CD14-positive monocyte (primary cell): ENCODE data around the gene HIF1A. TPM values are rescaled to one million over a fixed set of nuclear protein-coding genes. Genes with fewer than 3 reads are reported as not detected.
A peak's percentile ranks its signal among the peaks of the same experiment; 100 is the strongest.

Source experiments
- DNase-seq, 3 donors: peaks; one replicate each; pipeline ENCODE4 v3.0.0-alpha.2; 2011 to 2022
- H2AFZ ChIP-seq: 2 replicates; pipeline ENCODE4 v1.6.0; 2012; ENCODE audit warnings: mild to moderate bottlenecking, low read depth, low read length, inconsistent platforms; ENCODE audit not compliant: insufficient read depth, poor library complexity, severe bottlenecking
- H3K27ac ChIP-seq, 2 donors: 1 replicate in 1 of 2; 2 replicates in 1 of 2; pipeline ENCODE4 v1.5.1; 2012 to 2013; ENCODE audit warnings: low read length in 2 of 2, control low read depth in 1 of 2, inconsistent platforms in 1 of 2, low read depth in 1 of 2, mild to moderate bottlenecking in 1 of 2
- H3K27me3 ChIP-seq, 2 donors: one replicate each; pipeline versions ENCODE4 v1.6.0 to v1.6.1; 2011 to 2013; ENCODE audit warnings: low read length in 2 of 2; ENCODE audit not compliant: control insufficient read depth in 2 of 2, insufficient read depth in 2 of 2
- H3K36me3 ChIP-seq, 2 donors: replicated peaks in 1 of 2; 1 replicate in 1 of 2; 2 replicates in 1 of 2; pipeline versions ENCODE4 v1.5.1 to v1.6.1; 2012 to 2013; ENCODE audit warnings: low read length in 2 of 2, control low read depth in 1 of 2, inconsistent platforms in 1 of 2, mild to moderate bottlenecking in 1 of 2; ENCODE audit not compliant: insufficient read depth in 2 of 2, control insufficient read depth in 1 of 2
- H3K4me1 ChIP-seq, 2 donors: 1 replicate in 1 of 2; 2 replicates in 1 of 2; pipeline versions ENCODE4 v1.5.1 to v1.6.1; 2012 to 2013; ENCODE audit warnings: low read length in 2 of 2, control low read depth in 1 of 2, inconsistent platforms in 1 of 2, mild to moderate bottlenecking in 1 of 2, moderate library complexity in 1 of 2; ENCODE audit not compliant: insufficient read depth in 2 of 2, control insufficient read depth in 1 of 2
- H3K4me2 ChIP-seq: replicated peaks from 2 replicates; pipeline ENCODE3; 2012; ENCODE audit warnings: low read length, moderate library complexity, mild to moderate bottlenecking; ENCODE audit not compliant: poor library complexity, severe bottlenecking; ENCODE audit errors: extremely low read depth
- H3K4me3 ChIP-seq, 3 experiments: fragments of 200-600 bp in 1 of 3; sonication (generic) in 1 of 3; replicated peaks in 1 of 3; 1 replicate in 2 of 3; 2 replicates in 1 of 3; pipeline ENCODE4 v1.5.1; 2011 to 2013; ENCODE audit warnings: low read length in 3 of 3, mild to moderate bottlenecking in 3 of 3, control low read depth in 2 of 3, low read depth in 2 of 3, inconsistent platforms in 1 of 3, moderate library complexity in 1 of 3
- H3K79me2 ChIP-seq: 2 replicates; pipeline ENCODE4 v1.6.0; 2012; ENCODE audit warnings: mild to moderate bottlenecking, control low read depth, inconsistent platforms, low read length, moderate library complexity; ENCODE audit not compliant: insufficient read depth
- H3K9ac ChIP-seq: 2 replicates; pipeline ENCODE4 v1.6.0; 2017; ENCODE audit warnings: low read length, mild to moderate bottlenecking; ENCODE audit not compliant: insufficient read depth, poor library complexity, severe bottlenecking
- H3K9me3 ChIP-seq, 2 donors: replicated peaks in 1 of 2; 1 replicate in 1 of 2; 2 replicates in 1 of 2; pipeline versions ENCODE4 v1.5.1 to v1.6.1; 2012 to 2013; ENCODE audit warnings: low read length in 2 of 2, control low read depth in 1 of 2; ENCODE audit not compliant: control insufficient read depth in 1 of 2, insufficient read depth in 1 of 2
- H4K20me1 ChIP-seq: 2 replicates; pipeline ENCODE4 v1.6.0; 2012; ENCODE audit warnings: mild to moderate bottlenecking, low read length, control low read depth, moderate library complexity; ENCODE audit not compliant: insufficient read depth
- H3K27ac Mint-ChIP-seq, 7 donors: one replicate each; pipeline ENCODE4 v1.8.0; 2020; ENCODE audit warnings: mild to moderate bottlenecking in 7 of 7, mixed read lengths in 7 of 7, moderate library complexity in 6 of 7, inconsistent platforms in 2 of 7
- H3K27me3 Mint-ChIP-seq, 3 donors: one replicate each; pipeline ENCODE4 v1.8.0; 2021 to 2022; ENCODE audit warnings: low read depth in 3 of 3, mild to moderate bottlenecking in 3 of 3, mixed read lengths in 3 of 3, moderate library complexity in 3 of 3, inconsistent platforms in 1 of 3
- H3K36me3 Mint-ChIP-seq, 2 donors: one replicate each; pipeline ENCODE4 v1.8.0; 2020; ENCODE audit warnings: mixed read lengths in 2 of 2, inconsistent platforms in 1 of 2, mild to moderate bottlenecking in 1 of 2
- H3K4me1 Mint-ChIP-seq: one replicate; pipeline ENCODE4 v1.8.0; 2020; ENCODE audit warnings: mild to moderate bottlenecking, mixed read lengths
- H3K4me3 Mint-ChIP-seq, 2 donors: one replicate each; pipeline ENCODE4 v1.8.0; 2020; ENCODE audit warnings: mild to moderate bottlenecking in 2 of 2, mixed read lengths in 2 of 2, moderate library complexity in 1 of 2
- H3K9me3 Mint-ChIP-seq, 7 donors: one replicate each; pipeline ENCODE4 v1.8.0; 2020 to 2022; ENCODE audit warnings: mixed read lengths in 7 of 7, mild to moderate bottlenecking in 6 of 7, moderate library complexity in 6 of 7, inconsistent platforms in 2 of 7
- WGBS: methylation state at CpG from one replicate; pipeline ENCODE4 v1.1.5; 2013; ENCODE audit warnings: missing lambda C conversion rate; ENCODE audit not compliant: insufficient coverage; 5-methylcytosine and 5-hydroxymethylcytosine counted together
- intact Hi-C, 2 donors: fragments of 100-400 bp; cut with micrococcal nuclease; formaldehyde crosslinking; loops; one replicate each; pipeline versions ENCODE4 v1.15.0 to v1.15.1; 2023
- polyA plus RNA-seq, 3 donors: library from polyadenylated mRNA; depleted of rRNA in 1 of 3; unstranded in 2 of 3; stranded (reverse) in 1 of 3; fragments of 300-500 nt in 2 of 3; fragments of >200 nt in 1 of 3; fragmentation: Illumina TruSeq in 2 of 3; gene quantifications; 1 replicate in 2 of 3; 2 replicates in 1 of 3; pipeline ENCODE4 v1.2.3, GENCODE V29; 2012 to 2021
- TF ChIP-seq, protein P1 (sequence below): fragments of 200-600 bp; IDR thresholded peaks from one replicate; pipeline ENCODE4 v1.8.0; 2022; ENCODE audit warnings: antibody characterized with exemption, mild to moderate bottlenecking

The HIF1A gene
- polyA plus RNA-seq, 3 donors = 79.0 to 137 (median 137) TPM

GRCh38 chr14:61668282-61668681, 27.0 kb upstream of the HIF1A start:
- H3K4me1 ChIP-seq = peaks cover 44 to 50% of the 10 kb centered on the region in 2 donors
- TF ChIP-seq, protein P1, sequence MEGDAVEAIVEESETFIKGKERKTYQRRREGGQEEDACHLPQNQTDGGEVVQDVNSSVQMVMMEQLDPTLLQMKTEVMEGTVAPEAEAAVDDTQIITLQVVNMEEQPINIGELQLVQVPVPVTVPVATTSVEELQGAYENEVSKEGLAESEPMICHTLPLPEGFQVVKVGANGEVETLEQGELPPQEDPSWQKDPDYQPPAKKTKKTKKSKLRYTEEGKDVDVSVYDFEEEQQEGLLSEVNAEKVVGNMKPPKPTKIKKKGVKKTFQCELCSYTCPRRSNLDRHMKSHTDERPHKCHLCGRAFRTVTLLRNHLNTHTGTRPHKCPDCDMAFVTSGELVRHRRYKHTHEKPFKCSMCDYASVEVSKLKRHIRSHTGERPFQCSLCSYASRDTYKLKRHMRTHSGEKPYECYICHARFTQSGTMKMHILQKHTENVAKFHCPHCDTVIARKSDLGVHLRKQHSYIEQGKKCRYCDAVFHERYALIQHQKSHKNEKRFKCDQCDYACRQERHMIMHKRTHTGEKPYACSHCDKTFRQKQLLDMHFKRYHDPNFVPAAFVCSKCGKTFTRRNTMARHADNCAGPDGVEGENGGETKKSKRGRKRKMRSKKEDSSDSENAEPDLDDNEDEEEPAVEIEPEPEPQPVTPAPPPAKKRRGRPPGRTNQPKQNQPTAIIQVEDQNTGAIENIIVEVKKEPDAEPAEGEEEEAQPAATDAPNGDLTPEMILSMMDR = no peak
- no peak overlapping the region for H3K27ac ChIP-seq
- H3K27me3 Mint-ChIP-seq = no peaks in the 10 kb centered on the region
- DNase-seq = peak in 2 of 3 donors; percentile 69 to 71
- H3K27me3 ChIP-seq = no peaks in the 10 kb centered on the region
- 94% methylated on average over 1 of the region's 1 CpG for WGBS
- H3K79me2 ChIP-seq = no peaks in the 10 kb centered on the region
- H3K27ac Mint-ChIP-seq = no peak overlapping the region
- intact Hi-C loops = no loop called here
- peaks cover 0 to 5% of the 10 kb centered on the region in 2 donors for H3K36me3 Mint-ChIP-seq
- peaks cover 16% of the 10 kb centered on the region for H3K4me1 Mint-ChIP-seq
- H2AFZ ChIP-seq = no peak overlapping the region
- no peaks in the 10 kb centered on the region for H3K9me3 ChIP-seq
- H3K4me3 Mint-ChIP-seq = no peak overlapping the region
- no peak overlapping the region for H3K4me3 ChIP-seq
- no peaks in the 10 kb centered on the region for H3K36me3 ChIP-seq
- H4K20me1 ChIP-seq = no peaks in the 10 kb centered on the region
- H3K4me2 ChIP-seq = peak overlapping the region; percentile 13
- H3K9me3 Mint-ChIP-seq = peaks cover 0 to 2% (median 0%) of the 10 kb centered on the region in 7 donors
- H3K9ac ChIP-seq = no peak overlapping the region

GRCh38 chr14:61670576-61670975, 24.7 kb upstream of the HIF1A start:
- H3K4me1 ChIP-seq = peaks cover 33 to 34% of the 10 kb centered on the region in 2 donors
- H3K4me3 ChIP-seq = peak overlapping the region in 1 of 3 experiments; percentile 23
- no peaks in the 10 kb centered on the region for H3K36me3 ChIP-seq
- peaks cover 4% of the 10 kb centered on the region for H3K4me1 Mint-ChIP-seq
- H3K36me3 Mint-ChIP-seq = no peaks in the 10 kb centered on the region
- intact Hi-C loops = no loop called here
- H3K9me3 ChIP-seq = no peaks in the 10 kb centered on the region
- H3K79me2 ChIP-seq = no peaks in the 10 kb centered on the region
- DNase-seq = no peak
- H2AFZ ChIP-seq = no peak overlapping the region
- H3K27ac ChIP-seq = peak overlapping the region in 1 of 2 donors; percentile 62
- H3K27me3 ChIP-seq = no peaks in the 10 kb centered on the region
- WGBS = 100% methylated on average over 3 of the region's 7 CpGs
- peak overlapping the region; percentile 23 for H3K4me2 ChIP-seq
- peak overlapping the region in 1 of 7 donors; percentile 78 for H3K27ac Mint-ChIP-seq
- H3K4me3 Mint-ChIP-seq = no peak overlapping the region
- TF ChIP-seq, protein P1 = no peak
- no peaks in the 10 kb centered on the region for H4K20me1 ChIP-seq
- no peaks in the 10 kb centered on the region for H3K27me3 Mint-ChIP-seq
- no peaks in the 10 kb centered on the region for H3K9me3 Mint-ChIP-seq
- no peak overlapping the region for H3K9ac ChIP-seq
